Measurements from ENCODE around the gene ENC1. TPM values are rescaled to one million over a fixed set of nuclear protein-coding genes. Genes with fewer than 3 reads are reported as not detected.

ENC1 gene
- total RNA-seq, 1 donor from 2014 or later, result 1.2 TPM

GRCh38 chr5:74623006-74623611 lies 17.4 kb downstream of the ENC1 start:
- no peak overlapping the region for H3K27ac Mint-ChIP-seq
- H3K9me3 Mint-ChIP-seq, result no peaks in the 10 kb centered on the region
- H3K4me1 Mint-ChIP-seq, result peaks cover 8% of the 10 kb centered on the region
- no peaks in the 10 kb centered on the region for H3K36me3 Mint-ChIP-seq (ENCODE audit: low read depth)
- intact Hi-C loops (cut with micrococcal nuclease), result no loop called here
- H3K4me3 Mint-ChIP-seq, result no peak overlapping the region
- H3K27me3 Mint-ChIP-seq, result peaks cover 42% of the 10 kb centered on the region
- DNase-seq, result no peak

DNA sequence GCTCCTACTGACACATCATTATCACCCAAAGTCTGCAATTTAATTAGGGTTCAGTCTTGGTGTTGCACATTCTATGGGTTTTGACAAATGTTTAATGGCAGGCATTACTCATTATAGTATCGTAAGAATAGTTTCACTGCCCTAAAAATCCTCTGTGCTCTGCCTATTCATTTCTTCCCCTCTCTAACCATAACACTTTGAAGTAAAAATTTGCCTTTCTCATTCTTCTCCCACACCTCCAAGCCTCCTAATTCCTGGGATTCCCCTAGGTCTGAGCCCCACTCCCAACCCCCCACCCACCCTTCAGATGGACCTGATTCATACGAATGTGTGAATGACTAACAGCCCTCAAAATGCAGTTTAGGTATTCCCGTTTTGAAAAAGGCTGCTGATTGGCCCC lies 18.4 kb downstream of the ENC1 start:
- Mint-ChIP-seq H3K27ac (no peak overlapping the region), H3K4me3 (no peak overlapping the region)
- intact Hi-C loops (cut with micrococcal nuclease), result loop anchor here (1.0 kb wide), 3 partner anchors 9 to 45 kb away; no protein-coding TSS in a partner anchor

DNA sequence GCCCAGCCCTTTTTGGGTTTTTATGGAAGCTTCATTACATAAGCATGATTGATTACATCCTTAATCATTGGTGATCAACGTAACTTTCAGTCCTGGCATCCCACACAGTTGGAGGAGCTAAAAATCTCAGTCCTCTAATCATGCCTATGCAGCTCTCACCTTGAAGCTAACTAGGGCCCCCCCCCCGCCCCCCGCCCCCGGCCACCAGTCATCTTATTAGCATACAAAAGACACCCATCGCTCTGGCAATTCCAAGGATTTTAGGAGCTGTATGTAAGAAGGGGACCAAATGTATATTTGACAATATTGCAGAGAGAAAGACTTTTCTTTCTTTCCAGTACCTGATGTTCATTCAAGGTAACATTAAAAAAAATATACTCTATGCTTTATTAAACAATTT lies 19.0 kb downstream of the ENC1 start:
- DNase-seq, result no peak
- no peak overlapping the region for H3K27ac Mint-ChIP-seq
- no peaks in the 10 kb centered on the region for H3K9me3 Mint-ChIP-seq
- peaks cover 48% of the 10 kb centered on the region for H3K27me3 Mint-ChIP-seq
- H3K4me3 Mint-ChIP-seq, result no peak overlapping the region
- H3K36me3 Mint-ChIP-seq (ENCODE audit: low read depth), result no peaks in the 10 kb centered on the region
- intact Hi-C loops (cut with micrococcal nuclease), result no loop called here
- peaks cover 8% of the 10 kb centered on the region for H3K4me1 Mint-ChIP-seq

More for the DNA sequence above, 18.4 kb downstream of the ENC1 start:
- peaks cover 48% of the 10 kb centered on the region for H3K27me3 Mint-ChIP-seq
- no peaks in the 10 kb centered on the region for H3K9me3 Mint-ChIP-seq
- DNase-seq, result no peak
- H3K4me1 Mint-ChIP-seq, result peaks cover 8% of the 10 kb centered on the region
- H3K36me3 Mint-ChIP-seq (ENCODE audit: low read depth), result no peaks in the 10 kb centered on the region

DNA sequence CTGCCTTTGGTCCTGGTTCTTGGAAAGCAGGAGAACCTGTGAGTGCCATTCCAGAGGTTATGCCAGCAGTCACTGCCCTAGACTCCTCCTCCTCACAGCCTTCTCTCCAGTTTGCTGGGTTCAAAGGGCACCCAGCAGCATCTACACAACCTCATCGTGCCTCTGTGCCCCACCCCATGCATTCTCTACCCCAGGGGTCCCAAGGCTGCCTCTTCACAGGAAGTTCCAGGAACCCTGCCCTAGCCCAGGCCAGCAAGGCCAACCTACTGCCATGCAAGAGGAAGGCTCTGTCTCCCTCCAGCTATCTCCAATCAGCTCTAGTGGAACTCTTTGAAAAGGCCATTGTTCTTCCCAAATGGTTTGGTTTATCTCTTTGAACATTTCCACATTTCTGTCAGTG lies 21.2 kb downstream of the ENC1 start:
- H3K4me1 Mint-ChIP-seq, result peaks cover 8% of the 10 kb centered on the region
- H3K27ac Mint-ChIP-seq, result no peak overlapping the region

DNA sequence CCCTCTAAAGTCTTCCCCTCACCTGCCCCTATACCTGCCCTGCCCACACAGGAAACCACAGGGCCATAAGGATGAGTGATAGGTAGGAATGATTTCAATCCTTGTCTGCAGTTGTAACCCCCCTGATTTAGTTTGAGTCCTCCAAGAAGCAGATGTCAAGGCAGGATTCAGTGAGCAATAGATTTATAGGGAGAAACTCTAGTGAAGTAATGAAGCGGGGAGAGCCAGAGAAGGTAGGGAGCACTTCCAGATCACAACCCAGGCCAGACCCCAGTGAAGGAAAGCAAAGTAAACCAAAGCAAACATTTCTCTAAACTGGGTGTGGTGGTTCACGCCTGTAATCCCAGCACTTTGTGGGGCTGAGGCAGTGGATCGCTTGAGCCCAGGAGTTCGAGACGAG lies 22.4 kb downstream of the ENC1 start:
- H3K27ac Mint-ChIP-seq, result no peak overlapping the region
- no peak for DNase-seq
- no peaks in the 10 kb centered on the region for H3K9me3 Mint-ChIP-seq
- H3K27me3 Mint-ChIP-seq, result peaks cover 32% of the 10 kb centered on the region
- peaks cover 8% of the 10 kb centered on the region for H3K4me1 Mint-ChIP-seq
- intact Hi-C loops (cut with micrococcal nuclease), result no loop called here
- H3K4me3 Mint-ChIP-seq, result no peak overlapping the region
- H3K36me3 Mint-ChIP-seq (ENCODE audit: low read depth), result no peaks in the 10 kb centered on the region

More for the DNA sequence above, 21.2 kb downstream of the ENC1 start:
- Mint-ChIP-seq H3K36me3 (ENCODE audit: low read depth) (no peaks in the 10 kb centered on the region), H3K9me3 (no peaks in the 10 kb centered on the region), H3K27me3 (peaks cover 39% of the 10 kb centered on the region), H3K4me3 (no peak overlapping the region)
- DNase-seq, result no peak
- intact Hi-C loops (cut with micrococcal nuclease), result no loop called here

DNA sequence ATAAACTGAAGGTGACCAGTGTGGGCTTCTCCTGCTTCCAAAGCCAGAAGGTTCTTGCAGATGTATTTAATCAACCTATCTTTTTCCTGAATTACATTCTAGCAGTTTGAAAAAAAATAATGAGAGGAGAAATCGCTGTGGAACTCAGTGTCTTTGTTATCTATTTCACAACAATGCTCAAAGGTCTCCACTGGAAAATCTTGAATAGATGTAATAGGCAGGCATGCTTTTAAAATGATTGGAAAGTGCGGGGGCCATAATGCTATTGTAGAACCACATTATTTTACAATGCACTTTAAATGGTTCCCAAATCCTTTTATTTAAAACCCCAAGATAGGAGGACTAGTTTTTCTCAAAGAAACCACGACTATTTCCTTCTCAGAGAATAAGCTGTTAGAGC lies 23.3 kb downstream of the ENC1 start:
- Mint-ChIP-seq H3K9me3 (no peaks in the 10 kb centered on the region), H3K36me3 (ENCODE audit: low read depth) (no peaks in the 10 kb centered on the region), H3K27ac (no peak overlapping the region), H3K4me1 (peaks cover 5% of the 10 kb centered on the region), H3K4me3 (no peak overlapping the region), H3K27me3 (peaks cover 26% of the 10 kb centered on the region)
- intact Hi-C loops (cut with micrococcal nuclease), result no loop called here
- no peak for DNase-seq

DNA sequence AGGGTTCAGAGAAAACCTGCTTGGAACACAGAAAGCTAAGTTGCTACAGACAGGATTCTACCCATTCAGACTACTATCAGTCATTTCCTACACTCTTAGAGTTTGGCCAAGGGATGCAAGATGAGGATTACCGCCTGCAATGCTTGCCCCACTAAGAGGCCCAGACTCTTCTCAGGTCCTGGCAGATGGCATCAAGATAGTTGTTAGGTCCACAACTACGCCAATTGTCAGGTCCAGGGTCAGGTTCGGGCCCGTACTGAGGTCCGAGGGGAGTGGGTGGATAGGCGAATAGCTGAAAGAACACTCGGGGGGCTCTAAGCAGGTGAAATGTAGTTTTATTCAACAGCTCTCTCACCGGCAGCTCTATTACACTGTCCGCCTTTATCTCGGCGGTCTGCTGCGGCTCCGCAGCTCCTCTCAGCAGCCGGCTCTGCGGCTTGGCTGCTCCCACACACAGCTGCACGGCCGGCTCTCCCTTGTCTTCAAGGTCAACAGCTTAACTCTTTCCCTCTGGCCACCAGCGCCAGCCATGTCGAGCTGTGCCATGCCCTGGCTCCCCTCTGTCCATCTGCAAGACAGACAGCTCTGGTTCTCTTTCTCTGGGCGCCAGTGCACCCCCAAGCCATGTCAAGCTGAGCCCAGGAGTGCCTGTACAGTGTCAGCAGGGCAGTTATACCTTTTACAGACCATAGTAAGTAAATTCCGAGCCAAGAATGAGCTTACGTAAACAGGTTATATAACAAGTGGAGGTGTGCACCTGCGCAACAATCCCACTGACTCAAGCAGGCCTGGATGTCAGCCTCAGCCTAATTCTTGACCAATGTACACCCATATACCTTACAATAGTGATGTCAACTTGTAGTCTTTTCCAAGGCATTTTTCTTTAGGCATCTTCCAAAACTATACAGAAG lies 24.0 kb downstream of the ENC1 start:
- intact Hi-C loops (cut with micrococcal nuclease), result no loop called here
- Mint-ChIP-seq H3K36me3 (ENCODE audit: low read depth) (no peaks in the 10 kb centered on the region), H3K4me3 (no peak overlapping the region), H3K27ac (no peak overlapping the region), H3K9me3 (no peaks in the 10 kb centered on the region), H3K4me1 (no peaks in the 10 kb centered on the region), H3K27me3 (peaks cover 27% of the 10 kb centered on the region)
- no peak for DNase-seq

- Mint-ChIP-seq H3K36me3 (ENCODE audit: low read depth) (no peaks in the 10 kb centered on the region), H3K9me3 (no peaks in the 10 kb centered on the region), H3K27ac (no peak overlapping the region), H3K4me3 (no peak overlapping the region), H3K4me1 (no peaks in the 10 kb centered on the region), H3K27me3 (peaks cover 29% of the 10 kb centered on the region)
- no peak for DNase-seq
- intact Hi-C loops (cut with micrococcal nuclease), result no loop called here
Observed at GRCh38 chr5:74613283-74613682, 27.2 kb downstream of the ENC1 start.

GRCh38 chr5:74612045-74612444 lies 28.5 kb downstream of the ENC1 start:
- Mint-ChIP-seq H3K4me3 (no peak overlapping the region), H3K9me3 (no peaks in the 10 kb centered on the region), H3K4me1 (no peaks in the 10 kb centered on the region), H3K27me3 (peaks cover 24% of the 10 kb centered on the region), H3K27ac (no peak overlapping the region), H3K36me3 (ENCODE audit: low read depth) (no peaks in the 10 kb centered on the region)
- DNase-seq, result no peak
- intact Hi-C loops (cut with micrococcal nuclease), result no loop called here

DNA sequence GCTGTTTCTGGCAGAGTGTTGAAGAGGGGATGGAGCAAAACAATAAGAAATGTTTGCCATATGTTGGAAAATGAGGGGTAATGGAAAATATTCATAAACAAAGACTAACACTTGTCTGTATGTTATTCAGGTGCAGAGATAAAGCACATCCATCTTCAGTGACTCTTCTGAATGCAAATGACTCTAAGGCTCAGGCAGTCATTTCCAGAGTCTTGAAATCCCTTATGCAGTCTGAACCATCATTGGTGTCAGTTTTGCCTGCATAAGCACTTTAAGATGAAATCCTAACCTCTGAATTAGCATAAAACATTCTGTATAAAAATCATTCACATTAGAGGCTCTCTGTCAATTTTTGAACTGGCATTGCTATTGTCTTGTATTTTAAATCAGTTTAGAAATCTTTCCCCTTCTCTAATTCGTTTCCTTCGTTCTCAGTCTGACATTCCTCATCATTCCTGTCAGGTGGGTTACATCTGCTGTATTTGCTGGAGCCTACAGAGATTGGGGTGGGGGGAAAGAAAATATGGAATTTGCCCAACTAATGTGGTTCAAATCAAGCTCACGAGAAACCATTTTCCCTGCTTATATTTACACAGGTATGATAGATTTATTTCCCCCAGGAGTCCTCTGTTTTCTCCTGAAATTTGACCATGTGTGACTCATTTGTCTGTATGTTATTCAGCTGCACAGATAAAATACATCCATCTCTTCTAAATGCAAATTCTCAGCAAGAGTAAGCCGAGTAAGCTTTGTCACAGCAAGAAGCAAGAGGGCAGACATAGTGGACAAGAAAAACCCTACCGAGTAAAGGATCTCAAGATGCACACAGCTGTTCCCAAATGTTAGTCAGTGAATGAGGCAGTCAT lies 31.6 kb downstream of the ENC1 start:
- H3K4me1 Mint-ChIP-seq, result no peaks in the 10 kb centered on the region
- H3K27ac Mint-ChIP-seq, result no peak overlapping the region
- peaks cover 29% of the 10 kb centered on the region for H3K27me3 Mint-ChIP-seq
- intact Hi-C loops (cut with micrococcal nuclease), result no loop called here
- no peak overlapping the region for H3K4me3 Mint-ChIP-seq
- H3K36me3 Mint-ChIP-seq (ENCODE audit: low read depth), result no peaks in the 10 kb centered on the region
- no peak for DNase-seq
- no peaks in the 10 kb centered on the region for H3K9me3 Mint-ChIP-seq

- Mint-ChIP-seq H3K27ac (no peak overlapping the region), H3K9me3 (peaks cover 5% of the 10 kb centered on the region), H3K36me3 (ENCODE audit: low read depth) (no peaks in the 10 kb centered on the region), H3K27me3 (peaks cover 47% of the 10 kb centered on the region), H3K4me1 (no peaks in the 10 kb centered on the region), H3K4me3 (no peak overlapping the region)
- no peak for DNase-seq
- intact Hi-C loops (cut with micrococcal nuclease), result no loop called here
Observed at GRCh38 chr5:74605759-74606158, 34.8 kb downstream of the ENC1 start.

GRCh38 chr5:74603376-74603775 lies 37.2 kb downstream of the ENC1 start:
- no peak overlapping the region for H3K4me3 Mint-ChIP-seq
- H3K4me1 Mint-ChIP-seq, result no peaks in the 10 kb centered on the region
- H3K36me3 Mint-ChIP-seq (ENCODE audit: low read depth), result no peaks in the 10 kb centered on the region
- intact Hi-C loops (cut with micrococcal nuclease), result no loop called here
- H3K27me3 Mint-ChIP-seq, result peaks cover 44% of the 10 kb centered on the region
- DNase-seq, result no peak
- H3K27ac Mint-ChIP-seq, result no peak overlapping the region
- peaks cover 5% of the 10 kb centered on the region for H3K9me3 Mint-ChIP-seq

- Mint-ChIP-seq H3K4me3 (no peak overlapping the region), H3K27ac (no peak overlapping the region), H3K4me1 (no peaks in the 10 kb centered on the region), H3K9me3 (peaks cover 5% of the 10 kb centered on the region), H3K27me3 (peaks cover 52% of the 10 kb centered on the region), H3K36me3 (ENCODE audit: low read depth) (no peaks in the 10 kb centered on the region)
- DNase-seq, result no peak
- intact Hi-C loops (cut with micrococcal nuclease), result no loop called here
Observed at GRCh38 chr5:74599148-74599547, 41.4 kb downstream of the ENC1 start.

DNA sequence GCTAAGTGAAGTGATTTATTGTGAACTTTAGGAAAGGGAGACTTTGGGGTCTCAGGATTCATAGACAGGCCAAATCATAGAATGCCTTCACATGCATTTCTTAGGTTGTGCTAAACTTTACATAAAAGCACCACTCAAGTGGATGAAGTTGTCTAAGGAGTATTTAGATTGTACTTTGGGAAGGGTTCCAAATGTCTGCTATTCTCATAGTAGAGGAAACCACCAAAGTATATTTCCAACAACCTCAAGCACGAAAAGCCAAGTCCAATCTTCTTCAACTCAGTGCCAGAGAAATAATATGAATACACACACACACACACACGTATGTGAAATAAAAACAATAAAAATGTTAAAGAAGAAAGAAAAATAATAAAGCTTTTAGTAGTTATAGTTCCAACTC lies 41.8 kb downstream of the ENC1 start:
- intact Hi-C loops (cut with micrococcal nuclease), result no loop called here
- no peaks in the 10 kb centered on the region for H3K4me1 Mint-ChIP-seq
- H3K36me3 Mint-ChIP-seq (ENCODE audit: low read depth), result no peaks in the 10 kb centered on the region
- peaks cover 53% of the 10 kb centered on the region for H3K27me3 Mint-ChIP-seq
- no peak overlapping the region for H3K27ac Mint-ChIP-seq
- no peak overlapping the region for H3K4me3 Mint-ChIP-seq
- peaks cover 4% of the 10 kb centered on the region for H3K9me3 Mint-ChIP-seq
- DNase-seq, result no peak
